GM18909 (cell line): ENCODE measurements around the gene ATAD3B.
"Not testable (repeated sequence)": the region's sequence is repeated elsewhere in the genome, so short reads cannot be mapped to it uniquely, and the experiment has no call there.

Experiments used
- ATAC-seq: cut with Tn5 transposase; IDR thresholded peaks from one replicate; pipeline ENCODE4 v1.9.1; 2021; ENCODE audit warnings: mild to moderate bottlenecking; ENCODE audit not compliant: unreplicated experiment, poor library complexity

The ATAD3B gene

DNA sequence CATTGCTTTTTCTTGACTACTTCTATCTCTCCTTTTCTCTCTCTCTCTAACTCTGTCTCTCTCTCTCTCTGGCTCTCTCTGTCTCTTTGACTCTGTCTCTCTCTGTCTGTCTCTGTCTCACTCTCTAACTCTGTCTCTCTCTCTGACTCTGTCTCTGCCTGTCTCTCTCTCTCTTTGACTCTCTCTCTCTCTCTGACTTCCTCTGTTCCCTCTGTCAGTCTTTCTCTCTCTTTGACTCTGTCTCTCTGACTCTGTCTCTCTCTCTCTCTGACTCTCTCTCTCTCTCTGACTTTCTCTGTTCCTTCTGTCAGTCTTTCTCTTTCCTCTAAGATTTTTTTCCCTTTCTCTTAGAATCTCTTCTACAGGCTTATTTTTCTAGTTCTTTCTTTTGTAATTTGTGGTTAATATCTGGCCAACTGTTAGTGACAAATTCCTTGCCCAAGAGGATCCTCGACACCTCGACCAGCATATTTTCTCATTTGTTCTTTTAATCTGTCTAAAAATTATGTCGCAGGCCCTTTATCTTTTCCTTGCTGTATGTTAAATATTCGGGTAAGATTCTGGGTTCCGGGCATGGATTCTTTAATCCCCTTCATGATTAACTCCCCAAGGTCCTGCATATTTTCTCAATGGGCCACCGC, 22.3 kb upstream of the ATAD3B start, which contains the start of gene ATAD3C:
ATAD3C (plus strand) TSS at position 591 of the 641 bp plus-strand sequence. CDS start 995 bp downstream, outside the sequence.
- no peak for ATAC-seq

- ATAC-seq: not testable (repeated sequence)
Measured at GRCh38 chr1:1450616-1451015, 20.9 kb upstream of the ATAD3B start.

- no peak for ATAC-seq
Measured at GRCh38 chr1:1451696-1452364, 19.7 kb upstream of the ATAD3B start.

DNA sequence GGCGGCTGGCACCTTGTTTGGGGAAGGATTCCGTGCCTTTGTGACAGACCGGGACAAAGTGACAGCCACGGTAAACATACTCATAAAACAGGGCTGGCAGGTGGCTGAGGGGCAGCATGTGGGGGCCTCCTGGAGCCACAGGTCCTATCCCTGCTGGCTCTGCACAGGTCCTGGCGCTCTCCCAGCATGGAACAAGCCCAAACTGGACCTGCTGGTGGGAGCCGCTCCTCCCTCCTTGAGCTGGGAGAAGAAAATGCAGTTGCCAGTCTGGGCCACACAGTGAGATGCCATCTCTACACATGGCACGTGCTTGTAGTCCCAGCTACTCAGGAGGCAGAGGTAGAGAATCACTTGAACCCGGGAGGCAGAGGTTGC, 19.2 kb upstream of the ATAD3B start:
- ATAC-seq: not testable (repeated sequence)

DNA sequence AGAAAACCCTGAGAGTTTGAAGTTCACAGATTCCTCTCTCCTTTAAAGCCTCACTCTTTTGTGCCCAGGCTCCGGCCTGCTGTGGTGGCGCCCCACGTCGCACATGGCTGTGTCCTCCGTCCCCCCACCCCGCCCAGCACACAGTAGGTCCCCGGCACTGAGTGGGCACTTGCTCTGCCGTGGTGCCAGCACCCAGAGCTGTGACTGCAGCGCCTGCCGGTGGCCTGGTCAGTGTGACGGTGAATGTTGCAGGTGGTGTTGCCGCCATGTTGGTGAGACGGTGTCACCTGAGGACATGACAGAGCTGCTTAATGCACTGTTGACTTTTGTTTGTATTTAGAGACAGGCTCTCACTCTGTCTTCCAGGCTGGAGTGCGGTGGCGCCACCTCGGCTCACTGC, 18.7 kb upstream of the ATAD3B start:
- no peak for ATAC-seq

DNA sequence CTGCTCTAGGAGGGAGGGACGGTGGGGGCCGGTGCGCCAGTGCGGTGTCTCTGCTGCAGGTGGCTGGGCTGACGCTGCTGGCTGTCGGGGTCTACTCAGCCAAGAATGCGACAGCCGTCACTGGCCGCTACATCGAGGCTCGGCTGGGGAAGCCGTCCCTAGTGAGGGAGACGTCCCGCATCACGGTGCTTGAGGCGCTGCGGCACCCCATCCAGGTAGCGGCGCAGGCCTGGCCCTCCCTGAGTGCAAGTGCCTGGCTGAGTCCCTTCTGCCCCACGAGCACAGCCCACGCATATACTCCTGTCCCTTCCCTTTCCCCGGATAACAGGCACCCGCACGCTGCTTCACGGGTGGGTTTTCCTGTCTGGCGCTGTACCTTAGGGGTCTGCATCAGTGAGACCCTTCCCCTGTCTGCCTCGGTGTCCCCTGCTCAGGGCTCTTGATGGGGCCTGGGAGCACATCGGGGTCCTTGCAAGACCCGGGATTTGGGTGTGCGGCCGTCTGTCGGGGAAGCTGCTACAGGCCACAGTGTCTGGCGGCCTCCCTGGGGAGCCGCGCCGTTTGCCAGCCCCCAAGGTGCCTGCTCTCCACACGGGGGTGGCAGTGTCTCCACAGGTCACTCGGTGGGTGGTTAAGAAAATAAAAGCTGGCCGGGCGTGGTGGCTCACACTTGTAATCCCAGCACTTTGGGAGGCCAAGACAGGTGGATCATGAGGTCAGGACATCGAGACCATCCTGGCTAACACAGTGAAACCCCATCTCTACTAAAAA, 17.1 kb upstream of the ATAD3B start:
- not testable (repeated sequence) for ATAC-seq

GRCh38 chr1:1455366-1455884, 16.1 kb upstream of the ATAD3B start:
- ATAC-seq: no peak

DNA sequence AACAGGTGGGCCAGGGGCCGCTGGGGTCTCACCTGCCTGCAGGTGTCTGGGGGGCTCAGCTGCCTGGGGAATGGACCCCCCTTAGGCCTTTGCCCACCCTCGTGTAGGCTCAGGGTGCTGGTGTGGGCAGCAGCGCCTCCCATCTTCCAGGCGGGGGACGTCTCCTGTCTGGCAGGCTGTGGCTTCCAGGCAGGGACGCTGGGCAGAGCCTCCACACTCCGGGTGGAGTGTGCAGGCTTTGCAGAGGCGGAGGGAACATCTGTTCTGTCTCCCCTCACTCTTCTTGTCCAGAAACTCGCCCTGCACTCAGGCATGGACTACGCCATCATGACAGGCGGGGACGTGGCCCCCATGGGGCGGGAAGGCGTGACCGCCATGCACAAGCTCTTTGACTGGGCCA, 15.6 kb upstream of the ATAD3B start:
- ATAC-seq: not testable (repeated sequence)

DNA sequence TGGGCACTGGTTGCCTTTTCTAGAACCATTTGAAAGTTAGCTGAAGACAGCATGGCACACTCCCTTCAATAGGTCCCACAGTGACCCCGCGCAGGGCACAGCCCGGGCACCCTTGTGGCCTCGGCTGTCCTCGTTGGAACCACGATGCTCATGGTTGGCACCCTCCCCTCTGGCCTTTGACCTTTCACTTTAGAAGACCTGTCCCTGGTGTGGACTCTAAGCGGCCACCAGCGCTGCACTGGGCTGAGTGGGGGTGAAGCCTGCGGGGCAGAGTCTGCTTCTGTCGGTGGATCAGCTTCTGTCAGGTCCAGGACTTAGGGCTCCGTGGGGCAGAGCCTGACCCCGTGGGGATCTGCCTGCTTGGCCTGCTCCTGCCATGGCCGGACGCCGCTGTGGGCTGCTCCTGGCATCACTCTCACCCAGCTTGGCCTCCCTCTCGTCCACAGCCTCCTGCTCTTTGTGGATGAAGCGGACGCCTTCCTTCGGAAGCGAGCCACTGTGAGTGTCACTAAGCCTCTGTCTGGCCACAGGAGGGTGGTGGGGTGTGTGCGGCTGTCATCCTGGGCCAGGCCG, 14.8 kb upstream of the ATAD3B start:
- ATAC-seq: not testable (repeated sequence)

- not testable (repeated sequence) for ATAC-seq
Measured at GRCh38 chr1:1459156-1459555, 12.4 kb upstream of the ATAD3B start.

- ATAC-seq: not testable (repeated sequence)
Measured at GRCh38 chr1:1459711-1460110, 11.9 kb upstream of the ATAD3B start.

DNA sequence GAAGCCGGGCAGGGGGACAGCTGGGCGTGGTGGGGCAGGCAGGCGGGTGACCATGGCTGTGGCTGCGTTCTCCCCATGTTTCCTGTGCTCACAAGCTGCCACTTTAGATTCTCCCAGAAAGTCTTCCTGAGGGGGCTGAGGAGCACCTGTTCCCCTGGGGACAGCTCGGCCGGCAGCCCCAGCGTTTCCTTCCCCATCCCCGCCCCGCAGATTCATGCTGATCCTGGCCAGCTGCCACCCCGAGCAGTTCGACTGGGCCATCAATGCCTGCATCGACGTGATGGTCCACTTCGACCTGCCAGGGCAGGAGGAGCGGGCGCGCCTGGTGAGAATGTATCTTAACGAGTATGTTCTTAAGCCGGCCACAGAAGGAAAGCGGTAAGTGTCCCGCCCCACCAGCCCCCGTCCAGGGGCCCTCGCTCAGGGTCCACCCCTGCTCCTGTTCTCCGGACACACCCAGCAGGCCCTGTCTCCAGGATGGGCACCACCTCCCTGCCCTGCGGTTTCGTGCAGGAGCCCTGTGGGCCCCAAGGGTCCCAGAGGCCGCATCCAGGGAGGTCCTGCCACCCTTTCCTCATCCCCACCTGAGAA, 10.9 kb upstream of the ATAD3B start:
- ATAC-seq: no peak

- ATAC-seq: no peak
Measured at GRCh38 chr1:1461721-1462317, 9.7 kb upstream of the ATAD3B start.

GRCh38 chr1:1462318-1462966, 9.1 kb upstream of the ATAD3B start:
- no peak for ATAC-seq

DNA sequence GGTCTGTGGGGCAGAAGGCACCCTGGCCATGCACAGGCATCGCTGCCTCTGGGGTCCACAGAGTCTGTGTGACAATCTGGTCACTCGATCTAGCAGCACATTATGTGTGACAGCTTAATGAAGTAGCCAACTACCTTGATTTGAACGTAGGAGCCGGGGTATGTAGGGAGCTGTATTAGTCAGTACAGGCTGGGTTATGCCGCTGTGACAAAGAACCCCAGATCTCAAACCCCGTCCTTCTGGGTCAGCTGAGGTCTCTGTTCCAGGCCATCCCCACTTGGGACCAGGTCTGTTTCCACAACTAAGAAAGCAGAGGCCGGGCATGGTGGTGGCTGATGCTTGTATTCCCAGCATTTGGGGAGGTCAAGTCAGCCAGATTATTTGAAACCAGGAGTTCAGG, 8.3 kb upstream of the ATAD3B start:
- no peak for ATAC-seq

- ATAC-seq: not testable (repeated sequence)
Measured at GRCh38 chr1:1468196-1468985, 3.2 kb upstream of the ATAD3B start.

GRCh38 chr1:1470626-1471388, 758 bp upstream of the ATAD3B start:
- ATAC-seq: no peak
